MCF 10A (cell line): Measurements from ENCODE around the gene C2orf80. TPM values are rescaled to one million over a fixed set of nuclear protein-coding genes. Genes with fewer than 3 reads are reported as not detected.

Experiments
- BruUV-seq: library from RNA; stranded (reverse); fragments of 400-500 nt; replicated peaks from 2 replicates; lab custom pipeline; 2021; lab: Mats Ljungman, UMichigan
- CTCF ChIA-PET: fragments of 300-600 bp; sonication (Branson Sonifier 250); formaldehyde crosslinking; extraction: SDS; loops from one replicate; lab custom pipeline; 2021; ENCODE audit warnings: antibody characterized with exemption, inconsistent platforms; lab: Yijun Ruan, JAX
- POLR2A ChIA-PET: fragments of 300-600, 350-650 bp; sonication (Branson Sonifier 250); formaldehyde crosslinking; extraction: SDS; loops from one replicate; lab custom pipeline; 2020; ENCODE audit warnings: antibody characterized with exemption, inconsistent platforms; lab: Yijun Ruan, JAX
- DNase-seq: peaks from one replicate; pipeline ENCODE4 v3.0.0-alpha.2; 2018; ENCODE audit not compliant: unreplicated experiment
- H3K27ac Mint-ChIP-seq: one replicate; pipeline ENCODE4 v1.8.0; 2022; ENCODE audit warnings: mild to moderate bottlenecking, low read depth, mixed read lengths; ENCODE audit not compliant: unreplicated experiment
- H3K27me3 Mint-ChIP-seq: one replicate; pipeline ENCODE4 v1.8.0; 2022; ENCODE audit warnings: mixed read lengths; ENCODE audit not compliant: insufficient read depth, unreplicated experiment
- H3K36me3 Mint-ChIP-seq: one replicate; pipeline ENCODE4 v1.8.0; 2022; ENCODE audit warnings: mild to moderate bottlenecking, moderate library complexity, mixed read lengths; ENCODE audit not compliant: insufficient read depth, unreplicated experiment
- H3K4me1 Mint-ChIP-seq: one replicate; pipeline ENCODE4 v1.8.0; 2022; ENCODE audit warnings: mixed read lengths; ENCODE audit not compliant: insufficient read depth, unreplicated experiment
- H3K4me3 Mint-ChIP-seq: one replicate; pipeline ENCODE4 v1.8.0; 2022; ENCODE audit warnings: mild to moderate bottlenecking, moderate library complexity, mixed read lengths; ENCODE audit not compliant: unreplicated experiment
- H3K9me3 Mint-ChIP-seq: one replicate; pipeline ENCODE4 v1.8.0; 2022; ENCODE audit warnings: mixed read lengths; ENCODE audit not compliant: unreplicated experiment
- CTCF ChIP-seq: fragments of 200-600 bp; IDR thresholded peaks from one replicate; pipeline ENCODE4 v1.8.0; 2022; ENCODE audit warnings: antibody characterized with exemption, mild to moderate bottlenecking; ENCODE audit not compliant: unreplicated experiment
- intact Hi-C: fragments of 100-400 bp; cut with micrococcal nuclease; formaldehyde crosslinking; loops from 2 replicates; pipeline ENCODE4 v1.14.1; 2022
- total RNA-seq: library from RNA; stranded (reverse); gene quantifications from 2 replicates; pipeline ENCODE4 v1.2.3, GENCODE V29; 2022

C2orf80 gene
- total RNA-seq, 1 experiment from 2014 or later: not detected

- H3K9me3 Mint-ChIP-seq: no peaks in the 10 kb centered on the region
- no TSS peak for BruUV-seq
- no peak overlapping the region for H3K4me3 Mint-ChIP-seq
- intact Hi-C loops: no loop called here
- ChIA-PET POLR2A (interaction anchor here (0.6 kb wide), 1 partner anchor 126 kb away, joined by 3 read pairs; no protein-coding TSS in a partner anchor), CTCF (interaction anchor here (1.8 kb wide), 1 partner anchor 27 kb away, joined by 7 read pairs; no protein-coding TSS in a partner anchor)
- no peak for DNase-seq
- H3K27me3 Mint-ChIP-seq: no peaks in the 10 kb centered on the region
- H3K4me1 Mint-ChIP-seq: no peaks in the 10 kb centered on the region
- H3K27ac Mint-ChIP-seq: no peak overlapping the region
- H3K36me3 Mint-ChIP-seq: no peaks in the 10 kb centered on the region
- no peak for TF ChIP-seq CTCF
Observed at GRCh38 chr2:208148803-208149202, 41.0 kb downstream of the C2orf80 start.

- Mint-ChIP-seq H3K36me3 (no peaks in the 10 kb centered on the region), H3K27me3 (no peaks in the 10 kb centered on the region), H3K4me1 (no peaks in the 10 kb centered on the region), H3K4me3 (no peak overlapping the region), H3K27ac (no peak overlapping the region), H3K9me3 (no peaks in the 10 kb centered on the region)
- no TSS peak for BruUV-seq
- POLR2A ChIA-PET: no interaction called here
- intact Hi-C loops: no loop called here
- DNase-seq: no peak
- TF ChIP-seq CTCF: no peak
- CTCF ChIA-PET: interaction anchor here (0.6 to 1.8 kb wide), 4 partner anchors 28 to 1145 kb away, joined by 3 to 7 read pairs (median 3); no protein-coding TSS in a partner anchor
Observed at GRCh38 chr2:208147759-208148158, 42.1 kb downstream of the C2orf80 start.

GRCh38 chr2:208147008-208147407 is 42.8 kb downstream of the C2orf80 start:
- intact Hi-C loops: no loop called here
- Mint-ChIP-seq H3K27ac (no peak overlapping the region), H3K4me1 (peaks cover 3% of the 10 kb centered on the region), H3K36me3 (no peaks in the 10 kb centered on the region), H3K27me3 (no peaks in the 10 kb centered on the region), H3K9me3 (no peaks in the 10 kb centered on the region), H3K4me3 (no peak overlapping the region)
- no peak for TF ChIP-seq CTCF
- CTCF ChIA-PET: interaction anchor here (1.0 to 1.4 kb wide), 2 partner anchors 28 to 107 kb away, joined by 3 to 10 read pairs; no protein-coding TSS in a partner anchor
- no peak for DNase-seq
- BruUV-seq: no TSS peak
- POLR2A ChIA-PET: no interaction called here

GRCh38 chr2:208146006-208146405 is 43.8 kb downstream of the C2orf80 start, which contains the start of gene CRYGB:
Gene CRYGB (minus strand): TSS chr2:208146158. CDS start chr2:208146120, 38 bp downstream.
- no peak for DNase-seq
- Mint-ChIP-seq H3K4me3 (no peak within 1 kb of the TSS), H3K9me3 (no peaks in the 10 kb centered on the region), H3K27me3 (no peaks in the 10 kb centered on the region), H3K4me1 (peaks cover 7% of the 10 kb centered on the region), H3K27ac (no peak within 1 kb of the TSS), H3K36me3 (no peaks in the 10 kb centered on the region)
- no TSS peak for BruUV-seq
- TF ChIP-seq CTCF: no peak
- intact Hi-C loops: no loop called here
- ChIA-PET CTCF (interaction anchor here (1.4 kb wide), 1 partner anchor 29 kb away, joined by 10 read pairs; no protein-coding TSS in a partner anchor), POLR2A (no interaction called here)
